Measurements from ENCODE around the gene RFNG.

The RFNG gene

GRCh38 chr17:82089723-82090548, 38.3 kb upstream of the RFNG start:
- in situ Hi-C loops (cut with MboI; ENCODE audit: low sequenced_read_pairs) = no loop called here

GRCh38 chr17:82088838-82089722, 37.5 kb upstream of the RFNG start:
- in situ Hi-C loops (cut with MboI; ENCODE audit: low sequenced_read_pairs) = no loop called here

GRCh38 chr17:82087961-82088837, 36.6 kb upstream of the RFNG start:
- in situ Hi-C loops (cut with MboI; ENCODE audit: low sequenced_read_pairs) = no loop called here

- in situ Hi-C loops (cut with MboI; ENCODE audit: low sequenced_read_pairs) = no loop called here
These were observed 35.6 kb upstream of the RFNG start for GRCh38 chr17:82086941-82087906.

GRCh38 chr17:82085931-82086764, 34.5 kb upstream of the RFNG start:
- in situ Hi-C loops (cut with MboI; ENCODE audit: low sequenced_read_pairs) = no loop called here

- in situ Hi-C loops (cut with MboI; ENCODE audit: low sequenced_read_pairs) = no loop called here
These were observed 33.6 kb upstream of the RFNG start for GRCh38 chr17:82085031-82085861.

- in situ Hi-C loops (cut with MboI; ENCODE audit: low sequenced_read_pairs) = no loop called here
These were observed 32.9 kb upstream of the RFNG start for GRCh38 chr17:82084373-82085030.

- in situ Hi-C loops (cut with MboI; ENCODE audit: low sequenced_read_pairs) = no loop called here
These were observed 32.1 kb upstream of the RFNG start for GRCh38 chr17:82083533-82084359.

- in situ Hi-C loops (cut with MboI; ENCODE audit: low sequenced_read_pairs) = no loop called here
These were observed 31.4 kb upstream of the RFNG start for GRCh38 chr17:82083009-82083408.

- in situ Hi-C loops (cut with MboI; ENCODE audit: low sequenced_read_pairs) = no loop called here
These were observed 30.8 kb upstream of the RFNG start for GRCh38 chr17:82082456-82082855.

- in situ Hi-C loops (cut with MboI; ENCODE audit: low sequenced_read_pairs) = no loop called here
These were observed 30.4 kb upstream of the RFNG start for GRCh38 chr17:82081966-82082365.

GRCh38 chr17:82081546-82081945, 29.9 kb upstream of the RFNG start:
- in situ Hi-C loops (cut with MboI; ENCODE audit: low sequenced_read_pairs) = no loop called here

- in situ Hi-C loops (cut with MboI; ENCODE audit: low sequenced_read_pairs) = no loop called here
These were observed 29.3 kb upstream of the RFNG start for GRCh38 chr17:82080789-82081464.

GRCh38 chr17:82080048-82080788, 28.6 kb upstream of the RFNG start:
- in situ Hi-C loops (cut with MboI; ENCODE audit: low sequenced_read_pairs) = no loop called here

- in situ Hi-C loops (cut with MboI; ENCODE audit: low sequenced_read_pairs) = no loop called here
These were observed 27.5 kb upstream of the RFNG start for GRCh38 chr17:82079001-82079677.
